IMR-90 (cell line): ENCODE measurements around the gene RABGAP1. TPM values are rescaled to one million over a fixed set of nuclear protein-coding genes. Genes with fewer than 3 reads are reported as not detected.

Source experiments
- ATAC-seq: fragments of 200-7000 bp; cut with Tn5 transposase; 2 replicates; pipeline ENCODE4 v1.9.1; 2020; ENCODE audit warnings: low read depth, mild to moderate bottlenecking, moderate library complexity
- BruUV-seq: library from RNA; stranded (reverse); fragments of 400-500 nt; replicated peaks from 2 replicates; lab custom pipeline; 2021; lab: Mats Ljungman, UMichigan
- CTCF ChIA-PET: fragments of 300-600 bp; formaldehyde crosslinking; extraction: SDS; loops from one replicate; lab custom pipeline; 2021; ENCODE audit warnings: antibody characterized with exemption; lab: Yijun Ruan, JAX
- POLR2A ChIA-PET: fragments of 300-600 bp; sonication (Branson Sonifier 250); formaldehyde crosslinking; loops from one replicate; lab custom pipeline; 2022; ENCODE audit warnings: antibody characterized with exemption; ENCODE audit not compliant: unreplicated experiment; lab: Charles Lee
- DNase-seq: peaks from one replicate; pipeline ENCODE4 v3.0.0; 2013
- H2AFZ ChIP-seq: replicated peaks from 2 replicates; pipeline ENCODE3; 2013; ENCODE audit warnings: low read length, mild to moderate bottlenecking; ENCODE audit not compliant: poor library complexity
- H2AK5ac ChIP-seq: 2 replicates; pipeline ENCODE4 v1.6.1; 2013; ENCODE audit warnings: low read depth, low read length, inconsistent platforms
- H2AK9ac ChIP-seq: replicated peaks from 2 replicates; pipeline ENCODE3; 2013; ENCODE audit warnings: mild to moderate bottlenecking, low read depth, low read length, moderate library complexity; ENCODE audit not compliant: poor library complexity
- H2BK120ac ChIP-seq: 2 replicates; pipeline ENCODE4 v1.6.1; 2013; ENCODE audit warnings: low read depth, low read length, inconsistent platforms
- H2BK15ac ChIP-seq: 3 replicates; pipeline ENCODE4 v1.6.1; 2013; ENCODE audit warnings: low read depth, low read length, inconsistent platforms
- H2BK20ac ChIP-seq: 2 replicates; pipeline ENCODE4 v1.6.1; 2013; ENCODE audit warnings: low read depth, mild to moderate bottlenecking, inconsistent platforms, low read length, moderate library complexity
- H2BK5ac ChIP-seq: 2 replicates; pipeline ENCODE4 v1.6.1; 2013; ENCODE audit warnings: mild to moderate bottlenecking, low read depth, low read length, inconsistent platforms; ENCODE audit not compliant: poor library complexity, severe bottlenecking
- H3K14ac ChIP-seq: replicated peaks from 2 replicates; pipeline ENCODE4 v1.6.1; 2013; ENCODE audit warnings: low read depth, low read length, inconsistent platforms
- H3K18ac ChIP-seq: 2 replicates; pipeline ENCODE4 v1.6.1; 2013; ENCODE audit warnings: low read depth, low read length, control low read depth
- H3K23ac ChIP-seq: 2 replicates; pipeline ENCODE4 v1.6.1; 2013; ENCODE audit warnings: low read depth, low read length, inconsistent platforms
- H3K27ac ChIP-seq: 2 replicates; pipeline ENCODE4 v1.5.1; 2013; ENCODE audit warnings: mild to moderate bottlenecking, control low read depth, low read length; ENCODE audit not compliant: insufficient read depth
- H3K27me3 ChIP-seq: 2 replicates; pipeline ENCODE4 v1.6.1; 2013; ENCODE audit warnings: low read length; ENCODE audit not compliant: control insufficient read depth, insufficient read depth
- H3K36me3 ChIP-seq: 2 replicates; pipeline ENCODE4 v1.6.1; 2013; ENCODE audit warnings: low read length, mixed read lengths; ENCODE audit not compliant: control insufficient read depth, insufficient read depth
- H3K4ac ChIP-seq: 2 replicates; pipeline ENCODE4 v1.6.1; 2013; ENCODE audit warnings: low read depth, low read length, inconsistent platforms
- H3K4me1 ChIP-seq: 2 replicates; pipeline ENCODE4 v1.6.1; 2013; ENCODE audit warnings: low read length, mixed read lengths; ENCODE audit not compliant: control insufficient read depth, insufficient read depth
- H3K4me2 ChIP-seq: 2 replicates; pipeline ENCODE4 v1.6.1; 2013; ENCODE audit warnings: low read depth, mild to moderate bottlenecking, control low read depth, low read length, moderate library complexity
- H3K4me3 ChIP-seq: 2 replicates; pipeline ENCODE4 v1.5.1; 2013; ENCODE audit warnings: low read depth, mild to moderate bottlenecking, control low read depth, low read length, moderate library complexity; ENCODE audit not compliant: insufficient read depth
- H3K56ac ChIP-seq: 2 replicates; pipeline ENCODE4 v1.6.1; 2013; ENCODE audit warnings: low read length, inconsistent platforms; ENCODE audit not compliant: insufficient read depth; ENCODE audit errors: extremely low read depth
- H3K79me1 ChIP-seq, 2 experiments: 2 replicates each; pipeline ENCODE4 v1.6.1; 2013; ENCODE audit warnings: low read length in 2 of 2, inconsistent platforms in 1 of 2, low read depth in 1 of 2
- H3K9ac ChIP-seq: 2 replicates; pipeline ENCODE4 v1.6.1; 2013; ENCODE audit warnings: low read depth, low read length, control low read depth
- H3K9me1 ChIP-seq: 2 replicates; pipeline ENCODE4 v1.6.1; 2013; ENCODE audit warnings: low read length, inconsistent platforms; ENCODE audit not compliant: insufficient read depth
- H3K9me3 ChIP-seq: 2 replicates; pipeline ENCODE4 v1.6.1; 2013; ENCODE audit warnings: low read length; ENCODE audit not compliant: control insufficient read depth, insufficient read depth
- H4K20me1 ChIP-seq: 2 replicates; pipeline ENCODE4 v1.6.1; 2013; ENCODE audit warnings: low read length, inconsistent platforms; ENCODE audit not compliant: insufficient read depth
- H4K5ac ChIP-seq: 2 replicates; pipeline ENCODE4 v1.6.1; 2013; ENCODE audit warnings: mild to moderate bottlenecking, low read depth, low read length, control low read depth
- H4K8ac ChIP-seq, 2 experiments: 2 replicates each; pipeline ENCODE4 v1.6.1; 2013; ENCODE audit warnings: low read depth in 2 of 2, low read length in 2 of 2, control low read depth in 1 of 2, inconsistent platforms in 1 of 2
- H4K91ac ChIP-seq: 2 replicates; pipeline ENCODE4 v1.6.1; 2013; ENCODE audit warnings: low read depth, low read length, inconsistent platforms; ENCODE audit not compliant: insufficient read depth
- CEBPB ChIP-seq: IDR thresholded peaks from 2 replicates; pipeline ENCODE4 v1.6.1; 2012; ENCODE audit warnings: low read depth, low read length, improper control_type of control experiment
- RCOR1 ChIP-seq: IDR thresholded peaks from 2 replicates; pipeline ENCODE4 v1.6.1; 2012; ENCODE audit warnings: mild to moderate bottlenecking, low read length, improper control_type of control experiment; ENCODE audit not compliant: insufficient replicate concordance
- WGBS, 2 experiments: methylation state at CpG; one replicate each; pipeline versions ENCODE4 v1.1.5 to v1.1.7; 2013; ENCODE audit warnings: missing lambda C conversion rate in 2 of 2; ENCODE audit not compliant: insufficient read length in 1 of 2; ENCODE audit errors: extremely low coverage in 2 of 2; 5-methylcytosine and 5-hydroxymethylcytosine counted together
- dilution Hi-C: fragments of 300-500 bp; cut with HindIII; formaldehyde crosslinking; loops from one replicate; pipeline ENCODE4 v1.14.3; 2018; ENCODE audit warnings: low sequenced_read_pairs; ENCODE audit not compliant: unreplicated experiment
- in situ Hi-C: fragments of 300-500 bp; cut with MboI; formaldehyde crosslinking; loops from 3 replicates; pipeline ENCODE4 v1.14.3; 2019; ENCODE audit warnings: low sequenced_read_pairs, inconsistent platforms, mixed read lengths
- intact Hi-C: fragments of 100-400 bp; cut with micrococcal nuclease; formaldehyde crosslinking; loops from 2 replicates; pipeline ENCODE4 v1.10.0; 2022
- polyA plus RNA-seq, 3 experiments: library from polyadenylated mRNA; depleted of rRNA; stranded (reverse); fragments of >200 nt; gene quantifications; 2 replicates each; pipeline ENCODE4 v1.2.3, GENCODE V29; 2012; ENCODE audit warnings: low replicate concordance in 1 of 3
- total RNA-seq: library from RNA; depleted of rRNA; stranded (reverse); fragments of >200 nt; gene quantifications from 2 replicates; pipeline ENCODE4 v1.2.3, GENCODE V29; 2012

The RABGAP1 gene
- total and polyA plus RNA-seq, 2 of the 4 experiments (the other 2 are of a cell fraction) = 20.0 to 53.9 TPM

GRCh38 chr9:123065196-123065595, 124.4 kb downstream of the RABGAP1 start:
- BruUV-seq = no TSS peak
- H3K27ac ChIP-seq = no peak overlapping the region
- H2BK120ac ChIP-seq = peak overlapping the region; percentile 78
- DNase-seq = no peak
- H3K9me1 ChIP-seq = peaks cover 14% of the 10 kb centered on the region
- H2BK20ac ChIP-seq = peak overlapping the region; percentile 79
- H3K56ac ChIP-seq = peak overlapping the region; percentile 35; the same call in 1 of the 2 replicates
- H2BK15ac ChIP-seq = 0 out of 3 replicates have a peak overlapping the region, but pooled peaks have one; percentile 54
- intact Hi-C loops (no loop called here), dilution Hi-C loops (no loop called here), in situ Hi-C loops (no loop called here)
- WGBS, 2 experiments = no CpG with 5 or more reads among the region's 2 CpGs
- no peak overlapping the region for H3K9ac ChIP-seq
- H4K91ac ChIP-seq = peak overlapping the region; percentile 59; the same call in 1 of the 2 replicates
- ATAC-seq = no peak
- TF ChIP-seq RCOR1 (no peak), CEBPB (no peak)
- peaks cover 7% of the 10 kb centered on the region; the same call in 1 of the 2 replicates for H4K20me1 ChIP-seq
- peak overlapping the region; percentile 84; the same call in 1 of the 2 replicates for H3K23ac ChIP-seq
- H3K27me3 ChIP-seq = no peaks in the 10 kb centered on the region
- peaks cover 2 to 20% of the 10 kb centered on the region in 2 experiments; a peak in 2 of 4 replicates for H3K79me1 ChIP-seq
- H4K5ac ChIP-seq = peak overlapping the region; percentile 53; the same call in 1 of the 2 replicates
- H3K9me3 ChIP-seq = no peaks in the 10 kb centered on the region
- H3K4ac ChIP-seq = peak overlapping the region; percentile 71; the same call in 1 of the 2 replicates
- CTCF ChIA-PET = no interaction called here
- POLR2A ChIA-PET = no interaction called here
- peaks cover 14% of the 10 kb centered on the region for H3K36me3 ChIP-seq
- H3K14ac ChIP-seq = peak overlapping the region; percentile 22; the same call in 1 of the 2 replicates
- H3K18ac ChIP-seq = peak overlapping the region; percentile 42
- peaks cover 19% of the 10 kb centered on the region for H3K4me1 ChIP-seq
- no peak overlapping the region for H2AFZ ChIP-seq
- H2AK9ac ChIP-seq = no peak overlapping the region
- H3K4me3 ChIP-seq = no peak overlapping the region
- H3K4me2 ChIP-seq = no peak overlapping the region
- no peak overlapping the region for H2BK5ac ChIP-seq
- H2AK5ac ChIP-seq = 0 out of 2 replicates have a peak overlapping the region, but pooled peaks have one; percentile 13
- H4K8ac ChIP-seq = peak overlapping the region; percentile 24 to 31; a peak in 1 of 4 replicates
